Retinal pigment epithelial cell (primary cell): Measurements from ENCODE around the gene ANKS4B.
"Not testable (repeated sequence)": the region's sequence is repeated elsewhere in the genome, so short reads cannot be mapped to it uniquely, and the experiment has no call there.

Experiments used
- DNase-seq: peaks from one replicate; pipeline ENCODE4 v3.0.0-alpha.2; 2010; ENCODE audit warnings: low read depth
- H3K4me3 ChIP-seq: 2 replicates; pipeline ENCODE4 v1.5.1; 2011; ENCODE audit warnings: mild to moderate bottlenecking, low read length, control low read depth, moderate library complexity
- TF ChIP-seq, protein P1 (sequence below): conservative IDR thresholded peaks from 2 replicates; pipeline ENCODE4 v1.5.1; 2011; ENCODE audit warnings: low read depth, low read length, control low read depth, inconsistent platforms

Gene ANKS4B

DNA sequence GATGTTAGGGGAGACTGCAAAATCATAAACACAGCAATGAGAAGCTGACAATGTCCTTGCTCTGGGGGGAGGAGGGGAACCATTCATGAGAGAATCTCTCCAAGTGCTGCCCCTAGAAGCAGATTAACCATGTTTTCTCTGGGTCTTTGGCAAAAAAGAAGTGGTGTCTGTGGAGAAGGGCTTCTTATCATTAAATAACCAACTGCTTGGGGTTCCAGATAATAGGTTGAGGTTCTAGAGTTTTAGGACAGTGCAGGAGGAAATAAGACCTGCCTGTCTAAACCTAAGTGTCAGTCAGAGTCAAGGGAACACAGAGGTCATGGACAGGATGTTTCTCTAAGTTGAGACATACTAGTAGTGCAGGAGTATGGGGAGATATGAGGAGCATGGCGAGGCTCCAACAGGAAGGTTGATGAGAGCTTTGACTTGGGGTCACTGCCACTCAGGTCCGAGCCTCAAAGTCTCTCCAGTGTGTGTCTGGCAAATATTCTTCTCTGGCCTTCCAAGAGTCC lies 5.1 kb upstream of the ANKS4B start:
- no peak overlapping the region for H3K4me3 ChIP-seq
- TF ChIP-seq, protein P1, sequence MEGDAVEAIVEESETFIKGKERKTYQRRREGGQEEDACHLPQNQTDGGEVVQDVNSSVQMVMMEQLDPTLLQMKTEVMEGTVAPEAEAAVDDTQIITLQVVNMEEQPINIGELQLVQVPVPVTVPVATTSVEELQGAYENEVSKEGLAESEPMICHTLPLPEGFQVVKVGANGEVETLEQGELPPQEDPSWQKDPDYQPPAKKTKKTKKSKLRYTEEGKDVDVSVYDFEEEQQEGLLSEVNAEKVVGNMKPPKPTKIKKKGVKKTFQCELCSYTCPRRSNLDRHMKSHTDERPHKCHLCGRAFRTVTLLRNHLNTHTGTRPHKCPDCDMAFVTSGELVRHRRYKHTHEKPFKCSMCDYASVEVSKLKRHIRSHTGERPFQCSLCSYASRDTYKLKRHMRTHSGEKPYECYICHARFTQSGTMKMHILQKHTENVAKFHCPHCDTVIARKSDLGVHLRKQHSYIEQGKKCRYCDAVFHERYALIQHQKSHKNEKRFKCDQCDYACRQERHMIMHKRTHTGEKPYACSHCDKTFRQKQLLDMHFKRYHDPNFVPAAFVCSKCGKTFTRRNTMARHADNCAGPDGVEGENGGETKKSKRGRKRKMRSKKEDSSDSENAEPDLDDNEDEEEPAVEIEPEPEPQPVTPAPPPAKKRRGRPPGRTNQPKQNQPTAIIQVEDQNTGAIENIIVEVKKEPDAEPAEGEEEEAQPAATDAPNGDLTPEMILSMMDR: no peak
- no peak for DNase-seq

DNA sequence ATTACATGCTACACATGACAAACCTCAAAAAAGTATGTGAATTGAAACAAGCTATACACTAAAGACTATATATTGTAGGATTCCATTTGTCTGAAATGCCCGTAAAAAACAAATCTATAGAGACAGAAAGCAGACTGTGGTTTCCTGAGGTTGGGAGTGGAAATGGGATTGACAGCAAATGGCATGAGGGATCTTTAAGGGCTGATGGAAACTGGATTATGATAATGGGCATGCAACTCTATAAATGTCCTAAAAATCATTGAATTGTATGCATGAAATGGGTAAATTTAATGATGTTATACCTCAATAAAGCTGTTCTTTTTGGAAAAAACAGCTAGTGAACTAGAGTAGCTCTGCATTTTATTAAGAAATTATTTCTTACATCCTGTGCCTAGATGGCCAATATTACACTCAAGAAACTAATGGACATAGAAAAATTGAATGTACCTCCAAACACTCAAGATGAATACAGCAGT lies 416 bp upstream of the ANKS4B start:
- no peak for DNase-seq
- no peak overlapping the region for H3K4me3 ChIP-seq
- TF ChIP-seq, protein P1: no peak

DNA sequence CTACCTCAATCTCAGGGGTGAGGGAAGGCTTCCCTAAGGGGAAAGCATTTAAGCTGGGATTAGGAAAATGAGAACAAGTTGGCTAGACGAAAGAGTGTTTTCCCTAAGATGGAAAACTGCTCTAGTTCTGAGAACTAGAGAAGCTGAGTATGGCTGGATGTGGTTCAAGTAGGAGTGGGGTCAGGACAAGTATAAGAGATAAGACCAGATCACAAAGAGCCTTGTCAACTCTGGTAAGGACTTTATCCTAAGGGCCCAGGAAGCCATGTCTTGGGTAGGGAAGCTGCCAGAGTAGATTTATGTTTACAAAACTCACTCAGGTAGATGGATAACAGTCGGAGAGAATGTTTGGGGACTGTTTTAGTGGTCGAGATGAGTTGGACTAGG lies 1.7 kb downstream of the ANKS4B start:
- TF ChIP-seq, protein P1: no peak
- no peak overlapping the region for H3K4me3 ChIP-seq
- DNase-seq: no peak

DNA sequence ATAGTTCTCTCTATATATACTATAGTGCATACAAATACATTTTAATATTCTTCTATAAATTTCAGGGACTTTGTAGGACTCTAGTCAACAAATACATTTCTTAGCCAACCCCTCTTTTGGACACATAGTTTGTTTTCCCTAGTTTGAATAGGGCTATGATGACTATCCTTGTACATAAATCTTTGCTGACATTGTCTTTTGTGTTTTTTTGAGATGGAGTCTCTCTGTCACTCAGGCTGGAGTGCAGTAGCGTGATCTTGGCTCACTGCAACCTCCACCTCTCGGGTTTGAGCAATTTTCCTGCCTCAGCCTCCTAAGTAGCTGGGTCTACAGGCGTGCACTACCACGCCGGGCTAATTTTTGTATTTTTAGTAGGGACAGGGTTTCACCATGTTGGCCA lies 3.3 kb downstream of the ANKS4B start:
- no peak overlapping the region for H3K4me3 ChIP-seq
- no peak for DNase-seq
- TF ChIP-seq, protein P1: no peak

DNA sequence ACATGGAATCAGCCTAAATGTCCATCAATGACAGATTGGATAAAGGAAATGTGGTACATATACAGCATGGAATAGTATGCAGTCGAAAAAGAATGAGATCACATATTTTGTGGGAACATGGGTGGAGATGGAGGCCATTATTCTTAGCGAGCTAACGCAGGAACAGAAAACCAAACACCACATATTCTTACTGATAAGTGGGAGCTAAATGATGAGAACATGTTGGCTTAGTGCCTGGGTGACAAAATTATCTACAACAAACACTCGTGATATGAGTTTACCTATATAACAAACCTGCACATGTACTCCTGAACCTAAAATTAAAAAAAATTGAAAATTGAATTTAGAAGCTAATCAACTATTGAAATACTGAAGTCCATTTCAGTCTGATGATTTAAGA lies 6.1 kb downstream of the ANKS4B start:
- TF ChIP-seq, protein P1: no peak
- H3K4me3 ChIP-seq: no peak overlapping the region
- no peak for DNase-seq

DNA sequence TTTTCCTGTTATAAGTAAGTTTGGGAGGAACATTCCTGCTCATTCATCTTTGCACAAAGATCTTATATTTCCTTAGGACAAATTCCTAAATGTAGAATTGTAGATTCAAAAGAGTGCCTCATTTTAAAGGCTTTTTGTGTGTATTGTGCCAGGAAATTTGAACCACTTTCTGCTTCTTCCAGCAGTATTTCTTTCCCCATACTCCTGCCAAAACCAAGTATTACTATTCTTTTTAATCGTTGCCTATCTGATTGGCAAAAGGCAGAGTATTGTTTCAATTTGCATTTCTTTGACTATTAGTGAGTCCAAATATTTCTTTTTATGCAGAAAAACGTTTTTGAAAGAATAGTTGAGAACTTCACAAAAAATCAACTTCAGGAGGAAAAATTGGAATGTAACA lies 9.3 kb downstream of the ANKS4B start:
- no peak for DNase-seq
- TF ChIP-seq, protein P1: no peak
- no peak overlapping the region for H3K4me3 ChIP-seq

DNA sequence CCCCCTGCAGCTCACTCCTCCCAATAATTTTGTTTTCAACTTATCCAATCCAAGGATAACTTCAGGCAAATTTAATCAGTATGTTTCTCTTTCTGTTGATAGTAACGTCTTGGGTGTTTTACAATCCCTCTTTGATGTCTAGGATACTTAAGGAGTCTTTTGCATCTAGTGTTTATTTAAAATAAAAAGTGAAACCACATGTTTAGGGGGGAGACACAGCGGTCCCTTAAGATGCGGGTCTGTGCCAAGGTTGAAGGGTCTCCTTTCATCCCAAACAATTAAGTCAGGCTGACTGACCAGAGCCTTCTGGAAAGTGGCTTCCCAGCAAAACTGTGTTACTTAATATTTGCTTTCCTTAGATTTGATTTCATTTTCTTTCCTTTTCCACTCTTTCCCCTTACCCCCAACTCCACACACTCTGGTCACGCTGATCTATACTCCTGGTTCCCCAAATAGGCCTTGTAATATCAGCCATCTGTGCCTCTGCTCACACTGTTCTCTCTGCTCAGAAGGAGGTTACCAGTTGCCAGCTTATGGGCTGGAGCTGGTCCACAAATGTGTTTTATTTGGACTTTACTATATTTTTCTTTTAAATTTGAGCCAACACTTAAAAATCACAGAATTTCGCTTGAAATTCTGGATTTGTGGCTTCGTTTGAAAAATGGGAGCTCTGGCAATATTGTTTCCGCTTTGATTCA lies 11.2 kb downstream of the ANKS4B start:
- no peak overlapping the region for H3K4me3 ChIP-seq
- TF ChIP-seq, protein P1: no peak
- DNase-seq: no peak

DNA sequence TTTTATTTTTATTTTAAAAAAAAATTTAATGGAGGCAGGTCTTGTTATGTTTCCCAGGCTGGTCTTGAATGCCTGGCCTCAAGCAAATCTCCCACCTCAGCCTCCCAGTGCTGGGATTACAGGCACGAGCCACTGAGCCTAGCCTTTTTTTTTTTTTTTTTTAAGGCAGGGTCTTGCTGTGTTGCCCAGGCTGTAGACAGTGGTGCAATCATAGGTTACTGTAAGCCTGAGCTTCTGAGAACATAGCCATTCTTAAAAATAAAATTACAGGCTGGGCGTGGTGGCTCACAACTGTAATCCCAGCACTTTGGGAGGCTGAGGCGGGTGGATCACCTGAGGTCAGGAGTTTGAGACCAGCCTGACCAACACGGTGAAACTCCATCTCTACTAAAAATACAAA lies 14.7 kb downstream of the ANKS4B start:
- not testable (repeated sequence) for DNase-seq, H3K4me3 ChIP-seq
